PC-3 (cell line): ENCODE measurements around the gene ASCC3. TPM values are rescaled to one million over a fixed set of nuclear protein-coding genes. Genes with fewer than 3 reads are reported as not detected.

Source experiments
- ATAC-seq: fragments of 200-7000 bp; cut with Tn5 transposase; 2 replicates; pipeline ENCODE4 v1.9.1; 2020; ENCODE audit warnings: mild to moderate bottlenecking, moderate library complexity
- BruUV-seq: library from RNA; stranded (reverse); fragments of 400-500 nt; replicated peaks from 2 replicates; lab custom pipeline; 2021; lab: Mats Ljungman, UMichigan
- CTCF ChIA-PET: fragments of 300-600 bp; sonication (Branson Sonifier 250); formaldehyde crosslinking; loops from one replicate; lab custom pipeline; 2022; ENCODE audit warnings: antibody characterized with exemption; lab: Charles Lee
- POLR2A ChIA-PET: fragments of 300-600 bp; sonication (Branson Sonifier 250); formaldehyde crosslinking; loops from one replicate; lab custom pipeline; 2022; ENCODE audit warnings: antibody characterized with exemption; ENCODE audit not compliant: unreplicated experiment; lab: Charles Lee
- DNase-seq: peaks from one replicate; pipeline ENCODE4 v3.0.0-alpha.2; 2015
- H2AFZ ChIP-seq: fragments of 300-600 bp; sonication (generic); 2 replicates; pipeline ENCODE4 v1.6.0; 2016; ENCODE audit warnings: antibody characterized with exemption, low read length
- H3F3A ChIP-seq: fragments of 300-600 bp; sonication (generic); one replicate; pipeline ENCODE4 v1.6.0; 2017; ENCODE audit warnings: antibody characterized with exemption, low read length, control low read depth, mild to moderate bottlenecking; ENCODE audit not compliant: unreplicated experiment
- H3K27ac ChIP-seq: fragments of 300-600 bp; sonication (generic); 2 replicates; pipeline ENCODE4 v1.5.1; 2016; ENCODE audit warnings: mild to moderate bottlenecking, low read length
- H3K27me3 ChIP-seq: fragments of 300-600 bp; sonication (generic); 2 replicates; pipeline ENCODE4 v1.6.1; 2016; ENCODE audit warnings: low read length, mixed read lengths
- H3K36me3 ChIP-seq: fragments of 300-600 bp; sonication (generic); 2 replicates; pipeline ENCODE4 v1.6.1; 2016; ENCODE audit warnings: low read depth, mixed run types, low read length, mixed read lengths
- H3K4me1 ChIP-seq: fragments of 300-600 bp; sonication (generic); 2 replicates; pipeline ENCODE4 v1.5.1; 2016; ENCODE audit warnings: low read length; ENCODE audit not compliant: insufficient read depth
- H3K4me2 ChIP-seq: fragments of 300-600 bp; sonication (generic); 2 replicates; pipeline ENCODE4 v1.6.0; 2016; ENCODE audit warnings: low read length
- H3K4me3 ChIP-seq: fragments of 300-600 bp; sonication (generic); 2 replicates; pipeline ENCODE4 v1.5.1; 2016; ENCODE audit warnings: mild to moderate bottlenecking, low read length, mixed read lengths
- H3K79me2 ChIP-seq: fragments of 300-600 bp; sonication (generic); 2 replicates; pipeline ENCODE4 v1.6.1; 2017; ENCODE audit warnings: low read length, mixed read lengths
- H3K9ac ChIP-seq: fragments of 300-600 bp; sonication (generic); 2 replicates; pipeline ENCODE4 v1.6.0; 2016; ENCODE audit warnings: mild to moderate bottlenecking, low read length
- H3K9me2 ChIP-seq: fragments of 300-600 bp; sonication (generic); replicated peaks from 2 replicates; pipeline ENCODE4 v1.6.1; 2016; ENCODE audit warnings: mixed run types, low read length, mixed read lengths
- H3K9me3 ChIP-seq: fragments of 300-600 bp; sonication (generic); 2 replicates; pipeline ENCODE4 v1.6.1; 2016; ENCODE audit warnings: low read length, mixed read lengths
- H4K20me1 ChIP-seq: fragments of 300-600 bp; sonication (generic); 2 replicates; pipeline ENCODE4 v1.6.1; 2016; ENCODE audit warnings: low read length, mixed read lengths
- EZH2 ChIP-seq: fragments of 300-600 bp; sonication (generic); IDR thresholded peaks from one replicate; pipeline ENCODE4 v1.6.1; 2017; ENCODE audit warnings: antibody characterized with exemption, mild to moderate bottlenecking, low read length; ENCODE audit not compliant: unreplicated experiment
- EZH2phosphoT487 ChIP-seq: fragments of 300-600 bp; sonication (generic); IDR thresholded peaks from 2 replicates; pipeline ENCODE4 v1.6.1; 2018; ENCODE audit warnings: mild to moderate bottlenecking, antibody characterized with exemption, low read length, borderline replicate concordance
- intact Hi-C: fragments of 100-400 bp; cut with micrococcal nuclease; formaldehyde crosslinking; loops from 2 replicates; pipeline ENCODE4 v1.9.0; 2023
- total RNA-seq: library from RNA; depleted of rRNA; stranded (reverse); fragments of >200 nt; gene quantifications from 2 replicates; pipeline ENCODE4 v1.2.3, GENCODE V29; 2014
- TF ChIP-seq, protein P1 (sequence below): fragments of 300-600 bp; sonication (generic); conservative IDR thresholded peaks from 2 replicates; pipeline ENCODE4 v1.5.1; 2017; ENCODE audit warnings: antibody characterized with exemption, low read depth, mild to moderate bottlenecking, low read length

ASCC3 gene
- total RNA-seq, 1 experiment from 2014 or later = 27.7 TPM

DNA sequence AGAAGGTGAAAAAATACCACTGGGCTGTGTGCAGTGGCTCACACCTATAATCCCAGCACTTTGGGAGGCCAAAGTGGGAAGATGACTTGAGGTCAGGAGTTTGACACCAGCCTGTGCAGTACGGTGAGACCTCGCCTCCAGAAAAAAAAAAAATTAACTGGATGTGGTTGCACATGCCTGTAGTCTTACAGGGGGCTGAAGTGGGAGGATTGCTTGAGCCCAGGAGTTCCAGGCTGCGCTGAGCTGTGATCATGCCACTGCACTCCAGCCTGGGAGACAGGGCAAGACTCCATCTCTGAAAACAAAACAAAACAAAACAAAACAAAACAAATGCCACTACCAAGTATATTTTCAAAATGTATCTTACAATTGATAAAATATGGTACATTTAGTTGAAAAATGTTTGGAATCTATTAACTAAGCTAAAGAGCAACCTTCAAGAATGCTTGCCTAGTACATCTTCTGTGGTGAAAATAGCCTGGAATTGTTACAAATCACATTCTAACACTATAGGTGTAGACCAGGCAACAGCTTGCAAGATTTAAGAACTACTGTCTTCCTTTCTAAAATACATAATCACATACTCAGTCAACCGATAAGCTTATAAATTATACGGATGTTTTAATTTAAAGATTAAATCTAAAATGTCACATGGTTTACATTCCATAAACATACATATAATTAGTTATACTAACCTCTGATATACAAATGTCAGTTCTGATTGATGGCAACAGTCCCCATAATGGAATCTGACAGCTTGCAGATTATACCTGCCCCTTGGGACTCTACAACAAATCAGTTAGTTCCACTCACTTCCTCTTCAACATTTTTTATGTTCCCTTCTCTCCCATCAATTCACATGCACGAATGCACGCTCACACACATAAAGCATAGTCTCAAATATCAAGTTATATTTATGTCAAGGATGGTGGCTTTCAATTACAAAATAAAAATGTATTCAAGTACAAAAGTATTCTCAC, 150.8 kb downstream of the ASCC3 start:
- Histone ChIP-seq H3K9ac (no peak overlapping the region), H2AFZ (no peak overlapping the region), H3K4me1 (no peaks in the 10 kb centered on the region), H3F3A (no peaks in the 10 kb centered on the region), H3K9me3 (no peaks in the 10 kb centered on the region), H3K4me2 (no peak overlapping the region), H3K4me3 (no peak overlapping the region), H3K27me3 (no peaks in the 10 kb centered on the region), H3K9me2 (no peaks in the 10 kb centered on the region), H4K20me1 (no peaks in the 10 kb centered on the region), H3K79me2 (no peaks in the 10 kb centered on the region), H3K36me3 (no peaks in the 10 kb centered on the region), H3K27ac (no peak overlapping the region)
- TF ChIP-seq EZH2phosphoT487 = no peak
- TF ChIP-seq, protein P1, sequence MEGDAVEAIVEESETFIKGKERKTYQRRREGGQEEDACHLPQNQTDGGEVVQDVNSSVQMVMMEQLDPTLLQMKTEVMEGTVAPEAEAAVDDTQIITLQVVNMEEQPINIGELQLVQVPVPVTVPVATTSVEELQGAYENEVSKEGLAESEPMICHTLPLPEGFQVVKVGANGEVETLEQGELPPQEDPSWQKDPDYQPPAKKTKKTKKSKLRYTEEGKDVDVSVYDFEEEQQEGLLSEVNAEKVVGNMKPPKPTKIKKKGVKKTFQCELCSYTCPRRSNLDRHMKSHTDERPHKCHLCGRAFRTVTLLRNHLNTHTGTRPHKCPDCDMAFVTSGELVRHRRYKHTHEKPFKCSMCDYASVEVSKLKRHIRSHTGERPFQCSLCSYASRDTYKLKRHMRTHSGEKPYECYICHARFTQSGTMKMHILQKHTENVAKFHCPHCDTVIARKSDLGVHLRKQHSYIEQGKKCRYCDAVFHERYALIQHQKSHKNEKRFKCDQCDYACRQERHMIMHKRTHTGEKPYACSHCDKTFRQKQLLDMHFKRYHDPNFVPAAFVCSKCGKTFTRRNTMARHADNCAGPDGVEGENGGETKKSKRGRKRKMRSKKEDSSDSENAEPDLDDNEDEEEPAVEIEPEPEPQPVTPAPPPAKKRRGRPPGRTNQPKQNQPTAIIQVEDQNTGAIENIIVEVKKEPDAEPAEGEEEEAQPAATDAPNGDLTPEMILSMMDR = no peak
- TF ChIP-seq EZH2 = no peak
- intact Hi-C loops = no loop called here
- DNase-seq (no peak), ATAC-seq (no peak)
- CTCF ChIA-PET = no interaction called here
- POLR2A ChIA-PET = no interaction called here
- no TSS peak for BruUV-seq

DNA sequence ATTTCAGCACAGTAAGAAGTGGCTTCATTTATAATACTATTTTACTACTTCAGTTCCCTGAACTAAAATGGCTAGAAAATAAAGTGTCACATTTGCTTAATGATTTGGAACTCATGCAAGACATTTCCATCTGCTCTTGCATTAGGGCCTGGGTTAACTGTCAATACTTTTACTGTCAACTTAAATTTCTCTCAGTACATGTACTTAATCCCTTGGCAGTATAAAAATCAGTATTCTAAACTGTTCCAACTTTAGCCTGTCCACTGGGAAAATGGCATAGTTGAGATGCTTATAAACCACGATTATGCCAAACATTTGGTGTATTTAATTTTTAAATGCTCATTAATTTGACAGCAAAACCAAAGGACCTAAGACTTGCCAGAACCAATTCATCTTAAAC, 154.5 kb downstream of the ASCC3 start:
- no peaks in the 10 kb centered on the region for H3K9me2 ChIP-seq
- no peak for DNase-seq
- intact Hi-C loops = no loop called here

More for the DNA sequence above, 154.5 kb downstream of the ASCC3 start:
- Histone ChIP-seq H3K36me3 (peaks cover 5% of the 10 kb centered on the region; the same call in 1 of the 2 replicates), H3K79me2 (no peaks in the 10 kb centered on the region), H3K9me3 (no peaks in the 10 kb centered on the region), H3F3A (no peaks in the 10 kb centered on the region), H2AFZ (no peak overlapping the region), H3K4me3 (no peak overlapping the region), H3K9ac (no peak overlapping the region), H3K4me2 (no peak overlapping the region), H3K27ac (no peak overlapping the region), H4K20me1 (no peaks in the 10 kb centered on the region), H3K27me3 (no peaks in the 10 kb centered on the region), H3K4me1 (no peaks in the 10 kb centered on the region)
- ChIA-PET POLR2A (no interaction called here), CTCF (no interaction called here)
- TF ChIP-seq EZH2 (no peak), EZH2phosphoT487 (no peak)
- TF ChIP-seq, protein P1 = no peak
- BruUV-seq = no TSS peak
- no peak for ATAC-seq
